GM12875 (cell line): ENCODE measurements around the gene SAMD4A.

Source experiments
- H3K4me3 ChIP-seq: one replicate; pipeline ENCODE4 v1.5.1; 2011; ENCODE audit warnings: low read depth, low read length, control low read depth
- TF ChIP-seq, protein P1 (sequence below): IDR thresholded peaks from 2 replicates; pipeline ENCODE4 v1.5.1; 2011; ENCODE audit warnings: low read depth, mild to moderate bottlenecking, control low read depth, inconsistent platforms, low read length, moderate library complexity, borderline replicate concordance; ENCODE audit not compliant: insufficient read depth

SAMD4A gene

DNA sequence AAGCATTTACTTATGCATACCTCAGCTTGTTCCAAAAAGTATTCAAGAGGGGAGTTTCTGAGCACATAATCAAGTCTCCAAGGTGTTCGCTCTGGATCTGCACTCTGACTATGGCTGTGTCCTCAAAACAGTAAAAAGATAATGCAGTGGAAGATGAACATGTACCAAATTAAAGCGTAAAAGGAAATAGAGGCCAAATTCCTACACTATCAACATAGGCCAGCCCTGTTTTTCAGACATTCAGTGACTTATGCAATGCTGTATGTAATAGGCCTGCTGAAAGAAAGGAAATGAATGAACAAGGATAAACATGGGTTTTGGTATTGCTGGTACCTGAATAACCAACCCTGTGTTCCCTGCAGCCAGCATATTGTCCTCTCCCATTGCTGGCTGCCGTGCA lies 115.7 kb downstream of the SAMD4A start:
- H3K4me3 ChIP-seq = no peak overlapping the region
- TF ChIP-seq, protein P1, sequence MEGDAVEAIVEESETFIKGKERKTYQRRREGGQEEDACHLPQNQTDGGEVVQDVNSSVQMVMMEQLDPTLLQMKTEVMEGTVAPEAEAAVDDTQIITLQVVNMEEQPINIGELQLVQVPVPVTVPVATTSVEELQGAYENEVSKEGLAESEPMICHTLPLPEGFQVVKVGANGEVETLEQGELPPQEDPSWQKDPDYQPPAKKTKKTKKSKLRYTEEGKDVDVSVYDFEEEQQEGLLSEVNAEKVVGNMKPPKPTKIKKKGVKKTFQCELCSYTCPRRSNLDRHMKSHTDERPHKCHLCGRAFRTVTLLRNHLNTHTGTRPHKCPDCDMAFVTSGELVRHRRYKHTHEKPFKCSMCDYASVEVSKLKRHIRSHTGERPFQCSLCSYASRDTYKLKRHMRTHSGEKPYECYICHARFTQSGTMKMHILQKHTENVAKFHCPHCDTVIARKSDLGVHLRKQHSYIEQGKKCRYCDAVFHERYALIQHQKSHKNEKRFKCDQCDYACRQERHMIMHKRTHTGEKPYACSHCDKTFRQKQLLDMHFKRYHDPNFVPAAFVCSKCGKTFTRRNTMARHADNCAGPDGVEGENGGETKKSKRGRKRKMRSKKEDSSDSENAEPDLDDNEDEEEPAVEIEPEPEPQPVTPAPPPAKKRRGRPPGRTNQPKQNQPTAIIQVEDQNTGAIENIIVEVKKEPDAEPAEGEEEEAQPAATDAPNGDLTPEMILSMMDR = no peak

DNA sequence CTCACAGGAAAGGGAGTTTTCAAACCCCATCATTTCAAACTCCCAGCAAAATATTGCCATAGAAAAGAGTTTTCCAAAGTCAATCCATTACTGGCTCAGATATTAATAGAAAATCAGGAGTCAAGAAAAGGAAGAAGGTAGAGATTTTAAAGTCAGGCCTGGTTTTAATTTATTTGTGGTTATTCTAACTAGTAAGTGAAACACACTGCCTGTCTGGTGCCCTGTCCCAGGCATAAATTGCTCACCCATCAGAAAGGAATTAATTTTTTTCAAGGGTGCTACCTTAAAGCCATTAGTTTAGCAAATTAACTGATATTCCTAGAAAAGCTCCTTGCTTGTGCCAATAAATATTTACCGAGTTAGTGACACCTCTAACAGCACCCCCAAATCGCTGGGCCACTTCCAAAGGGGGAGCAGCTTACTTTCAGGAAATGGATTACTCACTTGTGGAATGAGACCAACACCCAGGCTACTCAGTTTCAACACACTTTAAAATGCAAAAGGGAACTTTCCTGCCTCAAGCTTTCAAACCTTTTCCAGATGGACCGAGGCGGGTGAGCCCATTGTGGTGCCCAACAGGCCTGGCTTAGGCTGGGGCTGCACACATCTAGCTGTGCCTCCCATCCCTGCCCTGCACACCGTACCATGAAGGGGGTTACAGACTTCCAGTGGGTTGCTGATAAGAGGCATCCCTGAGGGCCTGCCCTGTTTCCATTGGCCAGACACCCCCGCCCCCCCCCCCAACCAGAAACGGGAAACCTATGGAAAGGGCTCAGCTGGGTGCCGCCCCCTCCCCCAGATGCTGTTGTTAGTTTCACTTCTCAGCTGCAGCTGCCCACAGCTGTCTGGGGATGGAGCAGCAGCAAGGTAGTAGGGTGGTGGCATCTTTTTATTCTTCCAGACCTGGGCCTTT lies 117.2 kb downstream of the SAMD4A start:
- TF ChIP-seq, protein P1 = no peak
- H3K4me3 ChIP-seq = no peak overlapping the region

DNA sequence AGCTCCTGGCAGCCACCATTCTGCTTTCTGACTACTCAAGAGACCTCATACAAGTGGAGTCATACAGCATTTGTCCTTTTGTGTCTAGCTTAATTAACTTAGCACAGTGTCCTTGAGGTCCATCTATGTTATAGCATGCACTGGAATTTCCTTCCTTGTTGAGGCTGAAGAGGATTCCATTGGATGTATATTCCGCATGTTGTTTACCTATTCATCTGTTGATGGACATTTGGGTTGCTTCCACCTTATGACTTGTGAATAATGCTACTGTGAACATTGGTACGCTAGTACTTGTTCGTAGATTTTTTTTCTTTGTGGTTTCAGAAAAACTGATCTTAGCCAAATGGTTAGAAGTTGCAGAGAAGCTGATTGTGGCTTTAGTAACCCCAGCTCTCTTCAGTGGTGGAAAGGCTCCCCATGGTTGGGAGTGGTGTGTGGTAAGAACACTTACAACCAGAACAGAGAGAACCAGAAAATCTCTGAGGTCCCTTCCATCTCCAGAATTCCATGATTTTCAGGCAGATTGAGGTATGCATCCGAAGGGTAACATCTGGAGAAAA lies 118.4 kb downstream of the SAMD4A start:
- TF ChIP-seq, protein P1 = no peak
- no peak overlapping the region for H3K4me3 ChIP-seq

DNA sequence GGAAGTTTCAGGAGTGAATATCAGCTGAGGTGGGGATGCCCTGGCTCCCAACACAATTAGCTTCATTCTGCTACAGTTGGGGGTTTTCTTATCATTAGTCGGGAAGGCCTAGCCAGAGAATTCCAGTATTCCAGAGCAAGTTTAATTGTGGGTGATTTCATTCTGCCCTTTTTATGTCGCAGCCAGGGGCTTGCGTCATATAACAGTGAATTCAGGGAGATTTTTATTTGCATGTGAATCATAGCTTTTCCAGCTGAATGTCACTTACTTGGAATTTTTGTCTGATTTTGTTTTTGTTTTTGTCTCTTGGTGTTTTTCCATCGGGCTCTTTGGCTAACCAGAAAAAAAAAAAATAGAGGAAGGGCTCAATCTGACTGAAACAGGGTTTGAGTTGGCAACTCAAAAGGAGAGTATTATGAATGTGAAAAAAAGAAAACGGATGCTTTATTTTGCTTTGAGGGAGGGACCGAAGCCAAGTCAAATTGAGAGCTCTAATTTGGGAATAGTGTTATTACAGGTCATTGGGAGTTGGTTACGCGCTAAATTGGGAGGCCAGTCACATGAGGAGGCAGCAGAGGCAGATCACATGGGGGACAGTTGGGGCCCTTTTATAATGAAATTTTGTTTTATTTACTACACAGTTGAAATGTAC lies 119.4 kb downstream of the SAMD4A start:
- H3K4me3 ChIP-seq = no peak overlapping the region
- TF ChIP-seq, protein P1 = no peak

DNA sequence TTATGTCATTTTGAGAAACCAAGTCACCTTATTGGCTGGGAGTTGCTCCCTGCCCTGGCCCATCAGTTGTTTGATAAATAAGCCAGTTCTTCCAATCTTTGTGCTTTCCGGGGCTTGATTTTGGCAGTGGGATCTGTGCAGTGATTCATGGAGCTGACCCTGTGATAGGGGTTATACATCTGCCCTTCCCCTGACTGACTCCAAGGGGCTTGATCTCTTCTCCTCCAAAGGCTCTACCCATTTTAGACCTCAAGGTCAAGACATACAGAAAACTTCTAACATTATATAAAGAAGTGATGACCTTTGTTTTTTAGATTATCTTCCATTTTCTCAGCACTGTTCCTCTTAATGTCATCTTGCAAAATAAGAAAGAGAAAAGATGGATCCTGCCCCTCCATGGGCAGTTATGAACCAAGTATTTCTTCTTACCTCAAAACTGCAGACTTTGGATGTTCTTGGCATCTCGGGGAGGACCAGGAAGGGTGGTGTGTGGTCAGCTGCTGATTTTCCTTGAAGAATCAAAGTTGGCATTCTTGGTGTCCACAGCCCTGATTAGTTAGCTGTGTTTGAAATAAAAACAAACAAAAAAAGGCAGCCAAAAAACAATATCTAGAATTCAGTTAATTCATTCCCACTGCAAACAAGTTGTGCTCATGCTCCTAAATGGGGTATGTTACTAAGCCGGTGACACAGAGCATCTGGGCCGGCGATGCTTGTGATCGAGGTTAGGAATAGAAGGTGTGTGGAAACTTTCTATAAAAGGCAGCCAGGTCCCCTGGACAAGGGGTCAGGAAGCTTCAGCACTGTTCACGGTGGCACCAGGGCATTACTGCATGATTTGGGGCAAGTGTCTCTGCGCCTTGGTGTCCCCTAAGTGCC lies 120.2 kb downstream of the SAMD4A start:
- no peak overlapping the region for H3K4me3 ChIP-seq
- TF ChIP-seq, protein P1 = no peak

DNA sequence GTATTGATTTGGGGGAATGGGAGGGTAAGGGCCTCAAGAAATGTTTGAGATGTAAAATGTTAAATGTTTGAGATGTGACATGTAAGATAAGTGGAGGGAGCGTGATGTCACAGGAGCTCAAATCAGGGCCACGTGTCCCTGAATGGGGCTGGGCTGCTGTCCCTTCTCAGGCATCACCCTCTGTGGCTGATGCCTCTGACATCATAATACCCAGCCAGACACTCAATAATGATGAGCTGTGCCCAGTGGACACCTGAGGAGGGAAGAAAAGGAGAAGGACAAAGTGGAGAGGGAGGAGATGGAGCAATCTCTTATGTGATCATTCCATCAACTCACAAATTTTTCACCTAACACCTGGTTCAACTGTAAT lies 120.8 kb downstream of the SAMD4A start:
- H3K4me3 ChIP-seq = no peak overlapping the region
- TF ChIP-seq, protein P1 = no peak
